Glutamatergic neuron (in vitro differentiated cells): ENCODE results near the gene ZNF853. TPM values are rescaled to one million over a fixed set of nuclear protein-coding genes. Genes with fewer than 3 reads are reported as not detected.
"Not testable (repeated sequence)": the region's sequence is repeated elsewhere in the genome, so short reads cannot be mapped to it uniquely, and the experiment has no call there.

Experiments used
- DNase-seq: peaks from one replicate; pipeline ENCODE4 v3.0.0; 2022
- H3K27ac Mint-ChIP-seq: one replicate; pipeline ENCODE4 v1.8.0; 2020; ENCODE audit warnings: mild to moderate bottlenecking, mixed read lengths, inconsistent platforms; ENCODE audit not compliant: unreplicated experiment
- H3K27me3 Mint-ChIP-seq: one replicate; pipeline ENCODE4 v1.8.0; 2020; ENCODE audit warnings: mild to moderate bottlenecking, moderate library complexity, mixed read lengths, inconsistent platforms; ENCODE audit not compliant: unreplicated experiment
- H3K36me3 Mint-ChIP-seq: one replicate; pipeline ENCODE4 v1.8.0; 2020; ENCODE audit warnings: mild to moderate bottlenecking, mixed read lengths, inconsistent platforms; ENCODE audit not compliant: unreplicated experiment
- H3K4me1 Mint-ChIP-seq: one replicate; pipeline ENCODE4 v1.8.0; 2020; ENCODE audit warnings: mild to moderate bottlenecking, low read depth, mixed read lengths, inconsistent platforms; ENCODE audit not compliant: unreplicated experiment
- H3K4me3 Mint-ChIP-seq: one replicate; pipeline ENCODE4 v1.8.0; 2020; ENCODE audit warnings: mild to moderate bottlenecking, mixed read lengths, inconsistent platforms; ENCODE audit not compliant: unreplicated experiment
- H3K9me3 Mint-ChIP-seq: one replicate; pipeline ENCODE4 v1.8.0; 2020; ENCODE audit warnings: mild to moderate bottlenecking, moderate library complexity, mixed read lengths, inconsistent platforms; ENCODE audit not compliant: unreplicated experiment
- CTCF ChIP-seq: fragments of 200-600 bp; sonication (generic); IDR thresholded peaks from one replicate; pipeline ENCODE4 v1.5.0; 2021; ENCODE audit not compliant: partially characterized antibody, unreplicated experiment
- total RNA-seq: library from RNA; stranded (reverse); fragmentation: NEBNext Ultra II Directional; extraction: Animal tissue kit (Norgen Biotek cat#: 25700); gene quantifications from one replicate; pipeline ENCODE4 v1.2.1, GENCODE V29; 2021; ENCODE audit not compliant: unreplicated experiment

Gene ZNF853
- total RNA-seq, 1 donor from 2014 or later, result 5.5 TPM

GRCh38 chr7:6578114-6579084 lies 37.0 kb upstream of the ZNF853 start:
- Mint-ChIP-seq H3K27ac (peak overlapping the region; percentile 75), H3K36me3 (peaks cover 4% of the 10 kb centered on the region), H3K4me3 (peak overlapping the region; percentile 91), H3K4me1 (no peaks in the 10 kb centered on the region), H3K9me3 (peaks cover 3% of the 10 kb centered on the region), H3K27me3 (no peaks in the 10 kb centered on the region)
- DNase-seq, result no peak
- no peak for TF ChIP-seq CTCF

- no peaks in the 10 kb centered on the region for H3K4me1 Mint-ChIP-seq
- H3K36me3 Mint-ChIP-seq, result peaks cover 4% of the 10 kb centered on the region
- no peak for DNase-seq
- H3K4me3 Mint-ChIP-seq, result no peak overlapping the region
- no peak for TF ChIP-seq CTCF
- H3K9me3 Mint-ChIP-seq, result peaks cover 3% of the 10 kb centered on the region
- no peaks in the 10 kb centered on the region for H3K27me3 Mint-ChIP-seq
- no peak overlapping the region for H3K27ac Mint-ChIP-seq
Observed at GRCh38 chr7:6579446-6579845, 36.0 kb upstream of the ZNF853 start.

DNA sequence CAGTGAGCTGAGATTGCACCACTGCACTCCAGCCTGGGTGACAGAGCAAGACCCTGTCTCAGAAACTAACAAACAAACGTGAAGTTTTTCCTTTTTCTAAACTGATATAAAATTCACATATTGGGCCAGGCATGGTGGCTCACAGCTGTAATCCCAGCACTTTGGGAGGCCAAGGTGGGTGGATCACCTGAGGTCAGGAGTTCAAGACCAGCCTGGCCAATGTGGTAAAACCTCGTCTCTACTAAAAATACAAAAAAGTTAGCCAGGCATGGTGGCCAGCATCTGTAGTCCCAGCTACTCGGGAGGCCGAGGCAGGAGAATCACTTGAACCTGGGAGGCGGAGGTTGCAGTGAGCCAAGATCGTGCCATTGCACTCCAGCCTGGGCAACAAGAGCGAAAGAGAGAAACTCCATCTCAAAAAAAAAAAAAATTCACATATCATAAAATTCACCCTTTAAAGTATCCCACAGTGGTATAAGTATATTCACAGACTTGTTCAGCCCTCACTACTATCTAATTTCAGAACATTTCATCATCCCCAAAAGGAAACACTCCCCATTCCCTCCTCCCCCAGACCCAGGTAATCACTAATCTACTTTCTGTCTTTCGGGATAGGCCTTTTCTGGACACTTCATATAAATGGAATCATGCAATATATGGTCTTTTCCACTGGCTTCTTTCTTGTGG lies 29.5 kb upstream of the ZNF853 start:
- H3K27ac Mint-ChIP-seq, H3K4me1 Mint-ChIP-seq, DNase-seq, H3K27me3 Mint-ChIP-seq, H3K4me3 Mint-ChIP-seq, H3K36me3 Mint-ChIP-seq: not testable (repeated sequence)
- peaks cover 11% of the 10 kb centered on the region for H3K9me3 Mint-ChIP-seq

DNA sequence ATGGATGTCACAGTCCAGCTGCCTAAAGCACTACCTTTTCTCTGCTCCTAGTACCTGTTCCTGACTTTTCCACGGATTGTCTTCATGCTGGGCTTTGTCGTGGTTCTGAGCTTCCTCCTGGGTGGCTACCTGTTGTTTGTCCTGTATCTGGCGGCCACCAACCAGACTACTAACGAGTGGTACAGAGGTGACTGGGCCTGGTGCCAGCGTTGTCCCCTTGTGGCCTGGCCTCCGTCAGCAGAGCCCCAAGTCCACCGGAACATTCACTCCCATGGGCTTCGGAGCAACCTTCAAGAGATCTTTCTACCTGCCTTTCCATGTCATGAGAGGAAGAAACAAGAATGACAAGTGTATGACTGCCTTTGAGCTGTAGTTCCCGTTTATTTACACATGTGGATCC lies 26.8 kb upstream of the ZNF853 start:
- TF ChIP-seq CTCF, result no peak
- peaks cover 3% of the 10 kb centered on the region for H3K27me3 Mint-ChIP-seq
- H3K36me3 Mint-ChIP-seq, result no peaks in the 10 kb centered on the region
- peaks cover 8% of the 10 kb centered on the region for H3K4me1 Mint-ChIP-seq
- peak overlapping the region; percentile 55 for H3K27ac Mint-ChIP-seq
- no peak for DNase-seq
- peak overlapping the region; percentile 86 for H3K4me3 Mint-ChIP-seq
- peaks cover 13% of the 10 kb centered on the region for H3K9me3 Mint-ChIP-seq

- Mint-ChIP-seq H3K27me3 (peaks cover 3% of the 10 kb centered on the region), H3K9me3 (peaks cover 13% of the 10 kb centered on the region), H3K4me1 (peaks cover 8% of the 10 kb centered on the region), H3K4me3 (peak overlapping the region; percentile 86), H3K27ac (peak overlapping the region; percentile 74), H3K36me3 (no peaks in the 10 kb centered on the region)
- TF ChIP-seq CTCF, result no peak
- no peak for DNase-seq
Observed at GRCh38 chr7:6589151-6589828, 26.1 kb upstream of the ZNF853 start.
